Fibroblast of skin of back (primary cell): ENCODE measurements around the gene COPS8.

Experiments used
- DNase-seq: peaks from one replicate; pipeline ENCODE4 v3.0.0-alpha.2; 2013

The COPS8 gene

GRCh38 chr2:237132799-237133198 lies 47.1 kb downstream of the COPS8 start:
- no peak for DNase-seq

GRCh38 chr2:237134321-237135230 lies 48.9 kb downstream of the COPS8 start:
- no peak for DNase-seq

- DNase-seq, result no peak
These were observed 51.1 kb downstream of the COPS8 start for GRCh38 chr2:237136824-237137223.

- no peak for DNase-seq
These were observed 52.1 kb downstream of the COPS8 start for GRCh38 chr2:237137626-237138323.

- no peak for DNase-seq
These were observed 53.5 kb downstream of the COPS8 start for GRCh38 chr2:237139123-237139675.

- DNase-seq, result no peak
These were observed 55.1 kb downstream of the COPS8 start for GRCh38 chr2:237140689-237141285.

GRCh38 chr2:237141571-237142051 lies 55.9 kb downstream of the COPS8 start:
- DNase-seq, result peak; percentile 50

- DNase-seq, result no peak
These were observed 57.4 kb downstream of the COPS8 start for GRCh38 chr2:237143118-237143517.

GRCh38 chr2:237143676-237144440 lies 58.2 kb downstream of the COPS8 start:
- peak; percentile 37 for DNase-seq

GRCh38 chr2:237144516-237144915 lies 58.8 kb downstream of the COPS8 start:
- no peak for DNase-seq

- DNase-seq, result no peak
These were observed 61.6 kb downstream of the COPS8 start for GRCh38 chr2:237147317-237147716.

- no peak for DNase-seq
These were observed 62.9 kb downstream of the COPS8 start for GRCh38 chr2:237148624-237149023.

- peak; percentile 56 for DNase-seq
These were observed 63.7 kb downstream of the COPS8 start for GRCh38 chr2:237149425-237149824.
